GM06990 (cell line): ENCODE measurements around the gene SDK2.

ENCODE experiments used
- DNase-seq: peaks from one replicate; pipeline ENCODE4 v3.0.0-alpha.2; 2011; ENCODE audit not compliant: insufficient read length; ENCODE audit errors: extremely low read depth
- H3K27me3 ChIP-seq: replicated peaks from 2 replicates; pipeline ENCODE4 v1.6.0; 2011; ENCODE audit warnings: low read length; ENCODE audit not compliant: control insufficient read depth, insufficient read depth
- H3K36me3 ChIP-seq: 2 replicates; pipeline ENCODE4 v1.5.1; 2011; ENCODE audit warnings: low read length; ENCODE audit not compliant: control insufficient read depth, insufficient read depth
- H3K4me3 ChIP-seq: replicated peaks from 2 replicates; pipeline ENCODE4 v1.5.1; 2011; ENCODE audit warnings: low read depth, mild to moderate bottlenecking, control low read depth, low read length
- CTCF ChIP-seq: IDR thresholded peaks from 2 replicates; pipeline ENCODE4 v1.5.1; 2011; ENCODE audit warnings: low read length, control low read depth, mild to moderate bottlenecking, inconsistent platforms; ENCODE audit not compliant: insufficient read depth, poor library complexity, severe bottlenecking

The SDK2 gene

GRCh38 chr17:73642659-73643000 is 1.6 kb downstream of the SDK2 start:
- no peak for DNase-seq
- Histone ChIP-seq H3K4me3 (no peak overlapping the region), H3K36me3 (no peaks in the 10 kb centered on the region), H3K27me3 (peaks cover 6% of the 10 kb centered on the region)
- TF ChIP-seq CTCF, result no peak

- TF ChIP-seq CTCF, result no peak
- H3K27me3 ChIP-seq, result peaks cover 6% of the 10 kb centered on the region
- H3K4me3 ChIP-seq, result no peak overlapping the region
- no peaks in the 10 kb centered on the region for H3K36me3 ChIP-seq
- DNase-seq, result no peak
These were observed 2.2 kb downstream of the SDK2 start for GRCh38 chr17:73641826-73642600.

- H3K4me3 ChIP-seq, result no peak overlapping the region
- TF ChIP-seq CTCF, result no peak
- H3K27me3 ChIP-seq, result peaks cover 6% of the 10 kb centered on the region
- H3K36me3 ChIP-seq, result no peaks in the 10 kb centered on the region
- DNase-seq, result no peak
These were observed 3.6 kb downstream of the SDK2 start for GRCh38 chr17:73640691-73641090.

GRCh38 chr17:73639932-73640331 is 4.3 kb downstream of the SDK2 start:
- no peak overlapping the region for H3K4me3 ChIP-seq
- no peak for DNase-seq
- no peaks in the 10 kb centered on the region for H3K36me3 ChIP-seq
- H3K27me3 ChIP-seq, result peaks cover 4% of the 10 kb centered on the region; the same call in 1 of the 2 replicates
- TF ChIP-seq CTCF, result no peak

GRCh38 chr17:73639322-73639721 is 4.9 kb downstream of the SDK2 start:
- DNase-seq, result no peak
- H3K27me3 ChIP-seq, result peaks cover 4% of the 10 kb centered on the region; the same call in 1 of the 2 replicates
- no peaks in the 10 kb centered on the region for H3K36me3 ChIP-seq
- no peak overlapping the region for H3K4me3 ChIP-seq
- no peak for TF ChIP-seq CTCF
